Measurements from ENCODE around the gene EFCAB6. TPM values are rescaled to one million over a fixed set of nuclear protein-coding genes. Genes with fewer than 3 reads are reported as not detected.
A peak's percentile ranks its signal among the peaks of the same experiment; 100 is the strongest.

EFCAB6 gene
- total RNA-seq, 4 donors from 2014 or later: 0.68 to 3.7 (median 0.80) TPM; not detected in 1

DNA sequence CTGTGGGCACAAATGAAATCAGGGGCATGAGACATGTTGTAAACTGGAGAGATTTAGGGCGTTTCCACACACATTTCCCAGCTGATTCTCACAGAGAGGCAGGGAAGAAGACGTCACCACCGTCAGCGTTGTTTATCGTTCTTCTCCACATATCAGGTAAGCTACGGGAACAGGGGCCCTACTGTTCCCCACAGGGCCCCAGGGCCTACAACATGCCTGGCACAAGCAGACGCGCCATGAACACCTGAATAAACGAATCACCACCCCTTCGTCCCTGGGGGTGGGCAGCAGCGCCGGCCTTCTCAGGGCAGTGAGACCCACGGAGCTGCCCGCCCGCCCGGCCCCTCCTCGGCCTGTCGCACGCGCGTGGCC is 342 bp downstream of the EFCAB6 start:
- 0% methylated on average over 5 to 15 of the region's 21 CpGs for WGBS, 2 donors (ENCODE audit: low coverage in 1 of 2)
- DNase-seq: peak; percentile 13
- in situ Hi-C loops (cut with MboI; ENCODE audit: low pct_ligation_motif_present in 1 of 4, low pct_unique_long_range_greater_than_20kb in 1 of 4, low sequenced_read_pairs in 3 of 4): loop anchor here in 1 of 4 donors (25.0 kb wide), 1 partner anchor 424 kb away; no protein-coding TSS in a partner anchor
- no peaks in the 10 kb centered on the region for H3K36me3 ChIP-seq
- intact Hi-C loops (cut with DNase I; ENCODE audit: low total_unique reads): no loop called here
- TF ChIP-seq EP300 (IDR thresholded peaks at IDR 0.05; ENCODE audit: low read depth) (no peak), CTCF (IDR thresholded peaks at IDR 0.05) (no peak), POLR2AphosphoS5 (IDR thresholded peaks at IDR 0.05) (no peak)
- H3K27ac ChIP-seq: peak overlapping the region; percentile 76 to 83 (median 78)
- H3K9me3 ChIP-seq: no peaks in the 10 kb centered on the region
- H3K4me1 ChIP-seq: peaks cover 5 to 18% (median 10%) of the 10 kb centered on the region in 4 donors
- peak overlapping the region; percentile 60 to 96 (median 74) for H3K4me3 ChIP-seq
- no peaks in the 10 kb centered on the region for H3K27me3 ChIP-seq

DNA sequence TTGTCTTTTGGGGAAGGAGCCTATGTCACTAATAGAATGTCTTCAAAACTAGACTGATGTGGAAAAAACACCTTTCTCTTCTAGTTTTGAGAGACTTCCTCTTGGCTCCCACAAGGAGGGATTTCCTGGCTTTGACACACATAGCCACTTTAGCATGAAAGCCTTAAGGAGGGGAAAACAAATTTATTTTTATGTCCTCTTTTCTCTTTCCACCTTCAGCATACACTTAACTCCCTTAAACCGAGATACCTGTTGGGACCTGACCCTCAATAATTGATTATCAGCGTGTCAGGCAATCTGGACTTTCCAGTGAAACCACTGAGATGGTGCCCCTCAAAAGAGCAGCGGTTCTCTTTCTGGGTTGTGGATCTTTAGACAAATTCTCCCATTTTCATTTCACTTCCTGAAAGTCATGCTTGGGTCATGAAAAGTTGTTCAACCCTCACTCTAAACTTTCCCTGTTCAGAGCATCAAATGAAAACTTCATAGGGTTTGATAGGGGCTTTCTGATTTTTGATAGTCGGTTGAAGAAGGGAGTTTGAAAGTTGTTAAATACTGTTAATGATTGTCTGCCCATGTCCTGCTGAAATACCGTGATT is 9.1 kb downstream of the EFCAB6 start:
- intact Hi-C loops (cut with DNase I; ENCODE audit: low total_unique reads): no loop called here
- Histone ChIP-seq H3K4me1 (no peaks in the 10 kb centered on the region), H3K4me3 (no peak overlapping the region), H3K36me3 (no peaks in the 10 kb centered on the region), H3K27ac (no peak overlapping the region), H3K9me3 (peaks cover 5 to 14% of the 10 kb centered on the region in 2 donors), H3K27me3 (no peaks in the 10 kb centered on the region)
- in situ Hi-C loops (cut with MboI; ENCODE audit: low pct_ligation_motif_present in 1 of 4, low pct_unique_long_range_greater_than_20kb in 1 of 4, low sequenced_read_pairs in 3 of 4): loop anchor here in 1 of 4 donors (25.0 kb wide), 1 partner anchor 416 kb away; no protein-coding TSS in a partner anchor
- no peak for DNase-seq
- 63 to 68% methylated on average over 4 to 5 of the region's 5 CpGs for WGBS, 2 donors (ENCODE audit: low coverage in 1 of 2)
- TF ChIP-seq EP300 (IDR thresholded peaks at IDR 0.05; ENCODE audit: low read depth): no peak
- no peak for TF ChIP-seq CTCF (IDR thresholded peaks at IDR 0.05)
- TF ChIP-seq POLR2A (IDR thresholded peaks at IDR 0.05): no peak
- TF ChIP-seq POLR2AphosphoS5 (IDR thresholded peaks at IDR 0.05): no peak

GRCh38 chr22:43800970-43801369 is 11.1 kb downstream of the EFCAB6 start:
- no peak for DNase-seq
- H3K4me3 ChIP-seq: no peak overlapping the region
- H3K36me3 ChIP-seq: no peaks in the 10 kb centered on the region
- H3K27ac ChIP-seq: no peak overlapping the region
- H3K4me1 ChIP-seq: peaks cover 0 to 5% (median 0%) of the 10 kb centered on the region in 4 donors
- TF ChIP-seq CTCF (IDR thresholded peaks at IDR 0.05): no peak
- no peak for TF ChIP-seq POLR2A (IDR thresholded peaks at IDR 0.05)
- no peak for TF ChIP-seq POLR2AphosphoS5 (IDR thresholded peaks at IDR 0.05)
- TF ChIP-seq EP300 (IDR thresholded peaks at IDR 0.05; ENCODE audit: low read depth): no peak
- WGBS, 2 donors (ENCODE audit: low coverage in 1 of 2): 92 to 100% methylated on average over 1 of the region's 1 CpG
- in situ Hi-C loops (cut with MboI; ENCODE audit: low pct_ligation_motif_present in 1 of 4, low pct_unique_long_range_greater_than_20kb in 1 of 4, low sequenced_read_pairs in 3 of 4): loop anchor here in 1 of 4 donors (25.0 kb wide), 1 partner anchor 414 kb away; no protein-coding TSS in a partner anchor
- H3K9me3 ChIP-seq: peaks cover 5 to 14% of the 10 kb centered on the region in 2 donors
- intact Hi-C loops (cut with DNase I; ENCODE audit: low total_unique reads): no loop called here
- no peaks in the 10 kb centered on the region for H3K27me3 ChIP-seq

- intact Hi-C loops (cut with DNase I; ENCODE audit: low total_unique reads): no loop called here
- DNase-seq: no peak
- TF ChIP-seq POLR2AphosphoS5 (IDR thresholded peaks at IDR 0.05): no peak
- no peak for TF ChIP-seq POLR2A (IDR thresholded peaks at IDR 0.05)
- TF ChIP-seq CTCF (IDR thresholded peaks at IDR 0.05): no peak
- TF ChIP-seq EP300 (IDR thresholded peaks at IDR 0.05; ENCODE audit: low read depth): no peak
- H3K9me3 ChIP-seq: peaks cover 5 to 14% of the 10 kb centered on the region in 2 donors
- WGBS, 2 donors (ENCODE audit: low coverage in 1 of 2): 67 to 77% methylated on average over 2 to 5 of the region's 5 CpGs
- H3K27ac ChIP-seq: no peak overlapping the region
- in situ Hi-C loops (cut with MboI; ENCODE audit: low pct_ligation_motif_present in 1 of 4, low pct_unique_long_range_greater_than_20kb in 1 of 4, low sequenced_read_pairs in 3 of 4): no loop called here
- H3K36me3 ChIP-seq: no peaks in the 10 kb centered on the region
- H3K4me3 ChIP-seq: no peak overlapping the region
- H3K27me3 ChIP-seq: no peaks in the 10 kb centered on the region
- H3K4me1 ChIP-seq: peaks cover 0 to 5% (median 0%) of the 10 kb centered on the region in 4 donors
Observed at GRCh38 chr22:43798492-43798891, 13.6 kb downstream of the EFCAB6 start.

Measured in transverse colon (tissue), 4 donors.